Stimulated activated CD4-positive, alpha-beta T cell treated with anti-CD3 and anti-CD28 coated beads, Interleukin-12 subunit alpha, Interleukin-12 subunit beta, amount 100 ng/mL, for 4 hours (primary cell): Measurements from ENCODE around the gene TEX54.

Experiments used
- DNase-seq: peaks from one replicate; pipeline ENCODE4 v3.0.0-alpha.2; 2020

Gene TEX54

DNA sequence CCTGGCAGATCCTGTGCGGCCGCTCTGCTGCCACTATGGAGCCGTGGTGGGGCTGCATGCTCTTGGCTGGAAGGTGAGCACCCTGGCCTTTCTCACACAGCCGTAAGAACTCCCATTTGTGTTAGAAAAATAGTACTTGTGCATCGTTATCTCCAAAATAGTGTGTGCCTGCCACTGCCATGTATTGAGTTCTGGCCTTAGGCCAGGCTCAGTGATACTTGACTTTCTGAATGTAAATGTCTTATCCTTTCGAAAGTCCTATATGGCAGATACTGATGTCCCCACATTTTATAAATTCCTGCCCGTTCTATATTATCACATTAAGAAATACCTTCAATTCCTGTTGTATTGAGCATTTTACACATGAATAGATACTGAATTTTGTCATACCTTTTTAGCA lies 49.9 kb downstream of the TEX54 start:
- DNase-seq, result no peak
